ENCODE results near the gene GARNL3. TPM values are rescaled to one million over a fixed set of nuclear protein-coding genes. Genes with fewer than 3 reads are reported as not detected.

GARNL3 gene
- total and polyA plus RNA-seq, 2 experiments from 2014 or later: 9.5 to 10.5 TPM

- H3K36me3 ChIP-seq (replicated peaks; ENCODE audit: insufficient read depth, low read depth): no peaks in the 10 kb centered on the region
- H3K4me1 ChIP-seq (ENCODE audit: insufficient read depth): no peaks in the 10 kb centered on the region
- no peaks in the 10 kb centered on the region for H3K27me3 ChIP-seq
- no peak overlapping the region for H2AFZ ChIP-seq
- no peak overlapping the region for H3K4me3 ChIP-seq
- no peaks in the 10 kb centered on the region for H3K9me3 ChIP-seq (ENCODE audit: low read depth)
- no peak overlapping the region for H3K27ac ChIP-seq
- TF ChIP-seq EZH2 (IDR thresholded peaks at IDR 0.05; ENCODE audit: borderline replicate concordance) (no peak), CTCF (IDR thresholded peaks at IDR 0.05; ENCODE audit: poor library complexity) (no peak), EZH2phosphoT487 (IDR thresholded peaks at IDR 0.05; ENCODE audit: low read depth, severe bottlenecking, unreplicated experiment) (no peak)
- H3K9me2 ChIP-seq (replicated peaks; ENCODE audit: insufficient read depth): no peaks in the 10 kb centered on the region
- peaks cover 29% of the 10 kb centered on the region for H4K20me1 ChIP-seq (ENCODE audit: insufficient read depth, poor library complexity, severe bottlenecking)
- H3K4me2 ChIP-seq: no peak overlapping the region
- H3K79me2 ChIP-seq: peaks cover 41% of the 10 kb centered on the region
- DNase-seq (ENCODE audit: low spot score): no peak
- WGBS (ENCODE audit: low lambda C conversion rate, missing lambda C conversion rate): 93% methylated on average over 17 of the region's 18 CpGs
Observed at GRCh38 chr9:127402401-127403090, 138.0 kb downstream of the GARNL3 start.

GRCh38 chr9:127403507-127404192 is 139.1 kb downstream of the GARNL3 start:
- WGBS (ENCODE audit: low lambda C conversion rate, missing lambda C conversion rate): 93% methylated on average over 21 of the region's 22 CpGs
- Histone ChIP-seq H3K27ac (no peak overlapping the region), H3K27me3 (no peaks in the 10 kb centered on the region), H3K4me3 (no peak overlapping the region), H3K4me1 (ENCODE audit: insufficient read depth) (no peaks in the 10 kb centered on the region), H3K79me2 (peaks cover 30% of the 10 kb centered on the region), H3K9me2 (replicated peaks; ENCODE audit: insufficient read depth) (no peaks in the 10 kb centered on the region), H4K20me1 (ENCODE audit: insufficient read depth, poor library complexity, severe bottlenecking) (peaks cover 24% of the 10 kb centered on the region), H2AFZ (no peak overlapping the region), H3K9me3 (ENCODE audit: low read depth) (no peaks in the 10 kb centered on the region), H3K36me3 (replicated peaks; ENCODE audit: insufficient read depth, low read depth) (no peaks in the 10 kb centered on the region), H3K4me2 (no peak overlapping the region)
- no peak for DNase-seq (ENCODE audit: low spot score)
- TF ChIP-seq EZH2phosphoT487 (IDR thresholded peaks at IDR 0.05; ENCODE audit: low read depth, severe bottlenecking, unreplicated experiment): no peak
- TF ChIP-seq CTCF (IDR thresholded peaks at IDR 0.05; ENCODE audit: poor library complexity): no peak
- no peak for TF ChIP-seq EZH2 (IDR thresholded peaks at IDR 0.05; ENCODE audit: borderline replicate concordance)

DNA sequence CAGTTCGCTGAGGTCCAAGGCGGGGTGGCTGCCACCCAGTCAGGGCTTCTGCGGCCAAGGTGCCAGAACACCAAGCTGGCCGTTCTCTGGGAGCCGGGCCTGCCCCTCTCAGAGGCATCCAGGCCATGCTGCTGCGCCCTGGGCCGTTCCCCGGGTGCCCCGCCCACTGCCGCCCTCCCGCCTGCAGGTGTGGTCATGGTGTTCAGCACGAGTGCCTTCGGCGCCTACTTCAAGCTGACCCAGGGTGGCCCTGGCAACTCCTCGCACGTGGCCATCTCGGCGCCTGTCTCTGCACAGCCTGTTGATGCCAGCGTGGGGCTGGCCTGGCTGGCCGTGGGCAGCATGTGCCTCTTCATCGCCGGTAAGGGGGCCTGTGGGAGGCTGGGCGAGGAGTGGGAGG is 140.1 kb downstream of the GARNL3 start:
- TF ChIP-seq EZH2phosphoT487 (IDR thresholded peaks at IDR 0.05; ENCODE audit: low read depth, severe bottlenecking, unreplicated experiment) (no peak), CTCF (IDR thresholded peaks at IDR 0.05; ENCODE audit: poor library complexity) (no peak), EZH2 (IDR thresholded peaks at IDR 0.05; ENCODE audit: borderline replicate concordance) (no peak)
- Histone ChIP-seq H3K79me2 (peaks cover 20% of the 10 kb centered on the region), H3K4me1 (ENCODE audit: insufficient read depth) (no peaks in the 10 kb centered on the region), H3K27me3 (no peaks in the 10 kb centered on the region), H2AFZ (no peak overlapping the region), H3K4me2 (no peak overlapping the region), H3K9me3 (ENCODE audit: low read depth) (no peaks in the 10 kb centered on the region), H3K9me2 (replicated peaks; ENCODE audit: insufficient read depth) (no peaks in the 10 kb centered on the region), H4K20me1 (ENCODE audit: insufficient read depth, poor library complexity, severe bottlenecking) (peaks cover 17% of the 10 kb centered on the region), H3K36me3 (replicated peaks; ENCODE audit: insufficient read depth, low read depth) (no peaks in the 10 kb centered on the region), H3K27ac (no peak overlapping the region), H3K4me3 (no peak overlapping the region)
- WGBS (ENCODE audit: low lambda C conversion rate, missing lambda C conversion rate): 97% methylated on average over 12 of the region's 23 CpGs
- DNase-seq (ENCODE audit: low spot score): no peak

Data from hepatocyte (in vitro differentiated cells).